Measurements from ENCODE around the gene GIPC2. TPM values are rescaled to one million over a fixed set of nuclear protein-coding genes. Genes with fewer than 3 reads are reported as not detected.

GIPC2 gene
- total RNA-seq, 1 donor from 2014 or later: 1.5 TPM

DNA sequence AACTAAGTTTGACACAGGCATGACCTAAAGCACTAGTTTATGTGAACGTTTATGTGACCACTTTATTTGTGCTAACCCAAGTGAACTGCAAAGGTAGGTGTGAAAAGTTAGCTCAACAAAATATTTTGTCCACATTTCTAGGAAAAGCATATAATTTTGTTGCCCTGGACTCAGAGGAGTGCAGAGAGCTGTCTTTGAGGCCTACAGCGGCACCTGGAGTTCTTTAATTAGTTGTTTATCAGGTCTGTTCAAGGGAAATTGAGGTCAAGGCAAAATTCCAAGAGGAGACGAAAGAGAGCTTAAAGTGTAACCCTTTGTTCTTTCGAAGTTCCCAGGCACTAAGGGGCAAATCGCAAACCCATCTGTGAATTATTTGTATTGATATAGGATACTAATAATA is 1.3 kb downstream of the GIPC2 start:
- peak overlapping the region; percentile 63 for H3K4me3 ChIP-seq (ENCODE audit: low read depth, low read length)
- TF ChIP-seq, protein P1, sequence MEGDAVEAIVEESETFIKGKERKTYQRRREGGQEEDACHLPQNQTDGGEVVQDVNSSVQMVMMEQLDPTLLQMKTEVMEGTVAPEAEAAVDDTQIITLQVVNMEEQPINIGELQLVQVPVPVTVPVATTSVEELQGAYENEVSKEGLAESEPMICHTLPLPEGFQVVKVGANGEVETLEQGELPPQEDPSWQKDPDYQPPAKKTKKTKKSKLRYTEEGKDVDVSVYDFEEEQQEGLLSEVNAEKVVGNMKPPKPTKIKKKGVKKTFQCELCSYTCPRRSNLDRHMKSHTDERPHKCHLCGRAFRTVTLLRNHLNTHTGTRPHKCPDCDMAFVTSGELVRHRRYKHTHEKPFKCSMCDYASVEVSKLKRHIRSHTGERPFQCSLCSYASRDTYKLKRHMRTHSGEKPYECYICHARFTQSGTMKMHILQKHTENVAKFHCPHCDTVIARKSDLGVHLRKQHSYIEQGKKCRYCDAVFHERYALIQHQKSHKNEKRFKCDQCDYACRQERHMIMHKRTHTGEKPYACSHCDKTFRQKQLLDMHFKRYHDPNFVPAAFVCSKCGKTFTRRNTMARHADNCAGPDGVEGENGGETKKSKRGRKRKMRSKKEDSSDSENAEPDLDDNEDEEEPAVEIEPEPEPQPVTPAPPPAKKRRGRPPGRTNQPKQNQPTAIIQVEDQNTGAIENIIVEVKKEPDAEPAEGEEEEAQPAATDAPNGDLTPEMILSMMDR (conservative IDR thresholded peaks at IDR 0.05; ENCODE audit: low read depth, low read length): peak; percentile 43
- no peak for DNase-seq (ENCODE audit: low read depth)

DNA sequence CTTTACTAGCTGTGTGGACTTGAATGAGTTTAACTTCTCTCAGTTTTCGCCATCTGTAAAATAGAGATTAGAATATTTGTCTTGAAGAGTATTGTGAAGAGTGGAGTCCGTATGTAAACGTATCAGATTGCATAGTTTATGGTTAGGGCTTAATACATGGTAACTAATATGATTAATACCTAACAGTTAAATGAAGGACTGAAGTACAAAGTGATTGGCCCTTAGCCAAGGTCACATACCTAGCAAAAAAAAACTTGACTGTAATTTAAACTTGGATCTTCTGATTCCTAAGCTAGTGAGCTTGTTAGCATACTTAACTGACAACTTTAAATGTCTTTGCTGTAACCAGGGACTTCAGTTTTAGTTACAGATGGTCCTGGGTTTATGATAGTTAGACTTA is 1.9 kb downstream of the GIPC2 start:
- TF ChIP-seq, protein P1 (conservative IDR thresholded peaks at IDR 0.05; ENCODE audit: low read depth, low read length): no peak
- DNase-seq (ENCODE audit: low read depth): no peak

DNA sequence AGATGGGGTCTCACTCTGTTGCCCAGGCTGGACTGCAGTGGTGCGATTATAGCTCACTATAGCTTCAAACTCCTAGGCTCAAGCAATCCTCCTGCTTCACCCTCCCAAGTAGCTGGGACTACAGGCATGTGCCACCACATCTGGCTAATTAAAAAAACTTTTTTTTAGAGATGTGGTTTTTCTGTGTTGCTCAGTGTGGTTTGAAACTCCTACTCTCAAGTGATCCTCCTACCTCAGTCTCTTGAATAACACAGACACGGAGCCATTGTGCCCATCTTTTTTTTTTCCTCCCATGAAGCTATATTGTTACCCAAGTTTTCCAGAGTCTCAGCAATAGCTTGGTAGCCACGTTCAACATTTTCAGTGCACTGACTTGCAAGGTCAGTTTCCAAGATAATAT is 2.7 kb downstream of the GIPC2 start:
- H3K4me3 ChIP-seq (ENCODE audit: low read depth, low read length): no peak overlapping the region

More for the DNA sequence above, 1.9 kb downstream of the GIPC2 start:
- no peak overlapping the region for H3K4me3 ChIP-seq (ENCODE audit: low read depth, low read length)

DNA sequence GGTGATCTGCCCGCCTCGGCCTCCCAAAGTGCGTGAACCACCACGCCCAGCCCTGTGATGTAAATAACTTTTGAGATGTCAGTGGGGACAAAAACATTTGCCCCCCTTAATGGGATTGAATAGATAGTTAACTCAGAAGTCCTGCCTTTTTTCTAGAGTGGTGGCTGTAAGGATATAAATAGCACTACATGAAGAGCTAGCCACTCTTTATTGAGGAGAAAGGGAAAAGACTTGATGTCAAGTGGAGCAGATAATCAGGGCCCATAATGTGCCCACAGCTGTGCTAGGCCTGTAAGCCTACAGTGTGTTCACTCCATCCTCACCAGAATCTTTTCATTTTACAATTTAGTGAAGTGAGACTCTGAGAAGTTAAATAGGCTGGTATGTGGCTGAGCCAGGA is 3.6 kb downstream of the GIPC2 start:
- no peak overlapping the region for H3K4me3 ChIP-seq (ENCODE audit: low read depth, low read length)
- DNase-seq (ENCODE audit: low read depth): no peak
- TF ChIP-seq, protein P1 (conservative IDR thresholded peaks at IDR 0.05; ENCODE audit: low read depth, low read length): no peak

More for the DNA sequence above, 2.7 kb downstream of the GIPC2 start:
- DNase-seq (ENCODE audit: low read depth): no peak
- TF ChIP-seq, protein P1 (conservative IDR thresholded peaks at IDR 0.05; ENCODE audit: low read depth, low read length): no peak

DNA sequence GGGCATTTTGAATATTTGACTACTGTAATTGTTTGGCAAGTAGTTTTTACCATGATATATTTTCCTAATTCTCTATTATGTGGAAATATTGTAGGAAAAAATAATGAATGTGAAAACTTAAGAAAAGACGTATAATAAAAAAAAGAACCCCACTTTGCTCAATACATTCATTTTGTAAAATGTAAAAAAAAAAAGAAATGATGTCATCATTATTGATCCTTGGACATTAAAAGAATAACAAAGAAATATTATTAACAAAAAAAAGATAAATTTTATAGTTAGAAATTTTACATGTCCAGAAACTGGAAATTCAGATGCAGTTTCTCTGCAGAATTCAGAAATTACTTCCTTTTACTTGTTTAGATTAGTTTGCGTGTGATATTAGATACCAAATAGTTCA is 5.2 kb downstream of the GIPC2 start:
- TF ChIP-seq, protein P1 (conservative IDR thresholded peaks at IDR 0.05; ENCODE audit: low read depth, low read length): no peak
- no peak overlapping the region for H3K4me3 ChIP-seq (ENCODE audit: low read depth, low read length)
- no peak for DNase-seq (ENCODE audit: low read depth)

DNA sequence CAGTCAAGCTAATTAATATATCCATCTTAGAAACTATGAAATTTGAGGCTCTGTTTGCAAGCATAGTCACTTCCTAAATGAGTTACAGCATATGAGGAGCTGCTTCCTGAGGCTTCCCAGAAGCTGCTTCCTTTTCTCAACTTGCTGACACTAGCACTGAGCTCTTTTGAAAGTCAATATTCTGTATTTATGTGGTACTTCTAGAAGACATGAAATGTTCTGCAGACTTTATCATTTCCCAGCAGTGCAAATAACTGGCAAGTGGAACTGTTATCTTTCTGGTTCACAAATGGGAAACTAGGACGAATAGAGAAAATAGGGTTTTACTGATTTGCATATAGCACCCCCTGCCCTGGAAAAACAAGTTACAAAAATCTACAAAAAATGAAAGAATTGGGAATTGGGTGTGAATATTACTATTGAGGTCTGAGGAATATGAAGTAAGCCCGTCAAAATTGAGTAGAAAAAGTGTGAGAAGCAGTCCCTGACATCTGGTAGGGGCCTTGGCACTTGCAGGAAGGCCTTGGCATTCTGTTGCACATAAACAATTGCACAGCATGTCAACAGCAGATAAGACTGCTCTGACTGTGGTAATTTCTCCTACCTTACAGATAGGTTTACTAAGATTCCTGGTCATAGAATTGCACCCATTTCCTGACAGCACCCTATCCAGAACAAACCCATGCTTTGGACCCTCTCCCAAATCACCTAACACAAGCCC is 7.1 kb downstream of the GIPC2 start:
- H3K4me3 ChIP-seq (ENCODE audit: low read depth, low read length): no peak overlapping the region
- TF ChIP-seq, protein P1 (conservative IDR thresholded peaks at IDR 0.05; ENCODE audit: low read depth, low read length): no peak
- no peak for DNase-seq (ENCODE audit: low read depth)

DNA sequence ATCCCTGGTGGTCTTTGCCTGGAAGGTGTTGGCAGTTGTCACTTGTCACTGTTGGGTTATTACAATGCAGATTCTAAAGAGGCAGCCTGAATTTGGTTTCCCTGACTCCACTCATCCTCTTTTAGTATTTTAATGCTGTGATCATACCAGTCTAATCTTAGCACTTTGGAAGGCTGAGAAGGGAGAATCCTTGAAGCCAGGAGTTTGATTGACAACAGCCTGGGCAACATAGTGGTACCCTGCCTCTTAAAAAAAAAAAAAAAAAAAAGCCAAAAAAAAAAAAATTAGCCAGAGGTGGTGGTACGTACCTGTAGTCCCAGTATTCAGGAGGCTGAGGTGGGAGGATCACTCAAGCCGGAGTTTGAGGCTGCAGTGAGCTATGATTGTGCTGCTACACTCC is 7.7 kb downstream of the GIPC2 start:
- H3K4me3 ChIP-seq (ENCODE audit: low read depth, low read length): no peak overlapping the region
- TF ChIP-seq, protein P1 (conservative IDR thresholded peaks at IDR 0.05; ENCODE audit: low read depth, low read length): no peak

More for the DNA sequence above, 7.7 kb downstream of the GIPC2 start:
- DNase-seq (ENCODE audit: low read depth): no peak

All from epithelial cell of proximal tubule (primary cell).